Measurements from ENCODE around the gene SH3PXD2A.

DNA sequence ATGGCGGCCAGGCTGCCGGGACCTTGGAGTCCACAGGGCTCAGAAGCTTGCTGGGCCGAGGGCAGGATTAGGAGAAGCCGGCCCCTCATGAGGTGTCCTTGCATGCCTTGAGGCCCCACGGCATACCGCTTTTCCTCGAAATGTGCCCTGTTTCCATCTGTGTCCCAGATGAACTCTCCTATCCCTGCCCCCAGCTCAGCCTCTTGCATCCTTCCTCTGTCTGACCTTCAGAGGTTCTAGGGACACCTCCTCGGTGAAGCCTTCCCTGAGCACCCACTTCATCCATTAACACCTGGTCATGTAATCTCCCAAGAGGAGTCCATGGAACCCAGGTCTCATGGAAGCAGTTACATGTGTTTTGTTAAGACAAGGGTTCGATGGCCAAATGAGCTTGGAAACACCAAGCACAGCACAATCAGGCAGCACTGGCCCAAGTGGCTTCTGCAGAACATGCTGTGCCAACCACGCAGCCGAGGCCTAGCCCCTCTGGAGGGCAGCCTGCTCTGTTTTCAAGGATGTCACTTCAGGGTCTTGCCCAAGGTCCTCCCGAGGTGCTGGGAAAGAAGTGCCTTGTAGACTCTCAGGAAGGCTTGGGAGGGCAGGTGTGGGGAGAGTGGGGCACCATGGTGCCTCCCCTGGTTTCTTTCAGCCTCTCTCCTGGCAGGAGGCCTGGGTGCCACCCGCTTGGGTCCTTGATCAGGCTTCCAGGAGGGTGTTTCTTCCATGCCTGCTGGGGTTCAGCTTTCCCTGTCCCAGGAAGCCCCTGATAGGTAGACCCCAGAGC, 237.6 kb downstream of the SH3PXD2A start:
- TF ChIP-seq, protein P1, sequence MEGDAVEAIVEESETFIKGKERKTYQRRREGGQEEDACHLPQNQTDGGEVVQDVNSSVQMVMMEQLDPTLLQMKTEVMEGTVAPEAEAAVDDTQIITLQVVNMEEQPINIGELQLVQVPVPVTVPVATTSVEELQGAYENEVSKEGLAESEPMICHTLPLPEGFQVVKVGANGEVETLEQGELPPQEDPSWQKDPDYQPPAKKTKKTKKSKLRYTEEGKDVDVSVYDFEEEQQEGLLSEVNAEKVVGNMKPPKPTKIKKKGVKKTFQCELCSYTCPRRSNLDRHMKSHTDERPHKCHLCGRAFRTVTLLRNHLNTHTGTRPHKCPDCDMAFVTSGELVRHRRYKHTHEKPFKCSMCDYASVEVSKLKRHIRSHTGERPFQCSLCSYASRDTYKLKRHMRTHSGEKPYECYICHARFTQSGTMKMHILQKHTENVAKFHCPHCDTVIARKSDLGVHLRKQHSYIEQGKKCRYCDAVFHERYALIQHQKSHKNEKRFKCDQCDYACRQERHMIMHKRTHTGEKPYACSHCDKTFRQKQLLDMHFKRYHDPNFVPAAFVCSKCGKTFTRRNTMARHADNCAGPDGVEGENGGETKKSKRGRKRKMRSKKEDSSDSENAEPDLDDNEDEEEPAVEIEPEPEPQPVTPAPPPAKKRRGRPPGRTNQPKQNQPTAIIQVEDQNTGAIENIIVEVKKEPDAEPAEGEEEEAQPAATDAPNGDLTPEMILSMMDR (conservative IDR thresholded peaks at IDR 0.05; ENCODE audit: low read depth in 2 of 2), result no peak
- TF ChIP-seq EZH2phosphoT487 (IDR thresholded peaks at IDR 0.05; ENCODE audit: unreplicated experiment), result no peak
